C1 segment of cervical spinal cord (tissue), 14 donors: ENCODE results near the gene TRPC4AP.
A peak's percentile ranks its signal among the peaks of the same experiment; 100 is the strongest.
"Not testable (repeated sequence)": the region's sequence is repeated elsewhere in the genome, so short reads cannot be mapped to it uniquely, and the experiment has no call there.

ENCODE experiments used
- DNase-seq, 14 donors: peaks; one replicate each; lab custom pipeline; 2025; lab: John Stamatoyannopoulos, UW

TRPC4AP gene, protein sequence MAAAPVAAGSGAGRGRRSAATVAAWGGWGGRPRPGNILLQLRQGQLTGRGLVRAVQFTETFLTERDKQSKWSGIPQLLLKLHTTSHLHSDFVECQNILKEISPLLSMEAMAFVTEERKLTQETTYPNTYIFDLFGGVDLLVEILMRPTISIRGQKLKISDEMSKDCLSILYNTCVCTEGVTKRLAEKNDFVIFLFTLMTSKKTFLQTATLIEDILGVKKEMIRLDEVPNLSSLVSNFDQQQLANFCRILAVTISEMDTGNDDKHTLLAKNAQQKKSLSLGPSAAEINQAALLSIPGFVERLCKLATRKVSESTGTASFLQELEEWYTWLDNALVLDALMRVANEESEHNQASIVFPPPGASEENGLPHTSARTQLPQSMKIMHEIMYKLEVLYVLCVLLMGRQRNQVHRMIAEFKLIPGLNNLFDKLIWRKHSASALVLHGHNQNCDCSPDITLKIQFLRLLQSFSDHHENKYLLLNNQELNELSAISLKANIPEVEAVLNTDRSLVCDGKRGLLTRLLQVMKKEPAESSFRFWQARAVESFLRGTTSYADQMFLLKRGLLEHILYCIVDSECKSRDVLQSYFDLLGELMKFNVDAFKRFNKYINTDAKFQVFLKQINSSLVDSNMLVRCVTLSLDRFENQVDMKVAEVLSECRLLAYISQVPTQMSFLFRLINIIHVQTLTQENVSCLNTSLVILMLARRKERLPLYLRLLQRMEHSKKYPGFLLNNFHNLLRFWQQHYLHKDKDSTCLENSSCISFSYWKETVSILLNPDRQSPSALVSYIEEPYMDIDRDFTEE

DNA sequence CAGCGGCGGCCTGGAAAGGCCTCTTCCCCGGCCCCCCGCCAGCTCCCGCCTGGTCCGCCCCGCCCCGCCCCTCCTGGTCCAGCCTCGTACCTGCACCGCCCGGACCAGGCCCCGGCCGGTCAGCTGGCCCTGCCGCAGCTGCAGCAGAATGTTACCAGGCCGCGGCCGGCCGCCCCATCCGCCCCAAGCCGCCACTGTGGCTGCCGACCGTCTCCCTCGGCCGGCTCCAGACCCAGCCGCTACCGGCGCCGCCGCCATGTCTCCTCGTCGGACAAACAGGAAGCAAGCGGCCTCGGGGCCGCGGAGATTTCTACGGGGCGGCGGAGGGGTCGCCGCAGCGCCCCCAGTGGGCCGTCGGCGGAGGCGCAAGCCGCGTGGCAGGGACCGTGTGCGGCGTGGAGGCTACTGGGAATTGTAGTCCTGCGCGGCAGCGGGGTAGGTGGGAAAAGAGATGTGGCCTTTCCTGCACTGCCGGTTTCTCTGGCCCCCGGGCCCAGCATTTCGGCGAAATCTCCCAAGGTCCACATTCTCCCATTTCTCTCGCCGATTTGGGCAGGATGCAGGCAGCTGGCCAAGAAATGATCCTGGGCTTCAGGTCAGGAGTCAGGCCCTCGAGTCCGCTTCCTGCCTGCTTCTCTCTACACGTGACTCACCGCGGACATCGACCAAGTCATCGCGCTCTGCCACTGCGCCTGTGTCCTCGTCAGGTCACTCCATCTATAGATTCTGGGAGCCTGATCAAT, at the start of gene TRPC4AP:
Gene TRPC4AP, minus strand, starts transcription at position 284 of the 743 bp plus-strand sequence. Its CDS starts 26 bp downstream, at position 258.
- DNase-seq, result peak; percentile 47 to 97 (median 86)

DNA sequence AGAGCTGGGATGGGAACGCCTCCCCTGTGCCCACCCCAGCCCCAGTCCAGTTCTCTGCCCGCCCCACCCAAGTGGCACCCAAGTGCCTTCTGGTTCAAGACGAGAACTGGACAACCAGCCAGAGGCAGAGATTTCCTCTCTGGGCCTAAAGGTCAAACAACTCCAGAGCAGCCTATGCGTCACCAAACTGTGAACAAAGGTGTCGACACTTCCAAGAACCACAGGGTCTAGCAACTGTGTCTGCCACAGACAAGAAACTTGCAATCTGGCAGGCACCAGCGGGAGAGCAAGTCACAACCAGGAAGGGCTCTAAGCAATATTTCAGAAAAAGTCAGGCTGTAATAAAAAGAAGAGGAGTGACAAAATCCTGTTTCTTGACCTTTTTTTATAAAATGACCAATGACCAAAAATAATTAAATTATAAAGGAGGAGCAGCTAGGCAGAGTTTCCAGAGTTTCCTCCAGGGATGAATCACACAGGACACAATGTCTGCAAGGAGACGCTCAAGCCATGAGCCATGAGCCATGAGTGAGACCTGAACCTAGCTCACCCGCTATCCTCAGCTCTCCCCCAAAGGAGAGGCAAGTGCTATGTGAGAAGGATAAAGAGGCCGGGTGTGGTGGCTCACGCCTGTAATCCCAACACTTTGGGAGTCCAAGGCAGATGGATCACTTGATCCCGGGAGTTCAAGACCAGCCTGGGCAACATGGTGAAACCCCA, 43.4 kb upstream of the TRPC4AP start:
- DNase-seq, result peak in 2 of 14 donors; percentile 3 to 65

DNA sequence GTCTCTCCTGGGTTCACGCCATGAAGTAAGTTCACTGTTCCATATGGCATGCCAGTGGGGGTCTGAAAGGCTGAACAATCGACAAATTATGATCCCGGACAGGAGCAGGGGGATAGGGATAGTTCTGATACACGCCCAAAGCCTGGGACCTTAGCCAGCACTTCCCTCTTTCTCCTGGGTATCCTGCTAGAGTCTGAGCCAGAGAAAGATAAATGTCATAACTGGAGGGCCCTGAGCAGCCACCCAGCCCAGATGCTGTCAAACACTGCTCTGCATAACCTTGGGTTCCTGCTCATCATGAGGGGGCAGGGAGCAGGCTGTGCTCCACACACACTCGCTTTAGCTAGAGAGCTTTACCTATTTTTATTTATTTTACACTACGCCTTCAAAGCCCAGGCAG, 42.3 kb upstream of the TRPC4AP start:
- DNase-seq, result no peak

DNA sequence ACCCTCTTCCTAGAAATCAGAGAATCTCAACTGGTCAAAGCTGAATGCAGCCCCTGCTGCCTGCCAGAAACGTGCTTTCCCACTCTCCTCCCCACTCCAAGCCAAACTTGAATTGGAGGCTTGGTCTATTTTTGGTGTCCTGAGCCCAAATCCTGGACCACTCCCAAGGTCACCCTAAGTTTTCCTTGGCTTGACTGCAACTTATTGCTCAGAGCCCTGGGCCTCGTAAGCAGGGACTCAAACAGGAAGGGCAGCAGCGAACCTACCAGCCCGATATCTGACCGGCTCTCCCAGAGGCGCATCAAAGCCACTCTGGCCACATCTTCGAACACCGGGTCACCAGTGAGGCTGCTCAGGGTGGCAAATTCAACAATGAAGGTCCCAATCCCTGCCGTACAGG, 41.9 kb upstream of the TRPC4AP start:
- no peak for DNase-seq

DNA sequence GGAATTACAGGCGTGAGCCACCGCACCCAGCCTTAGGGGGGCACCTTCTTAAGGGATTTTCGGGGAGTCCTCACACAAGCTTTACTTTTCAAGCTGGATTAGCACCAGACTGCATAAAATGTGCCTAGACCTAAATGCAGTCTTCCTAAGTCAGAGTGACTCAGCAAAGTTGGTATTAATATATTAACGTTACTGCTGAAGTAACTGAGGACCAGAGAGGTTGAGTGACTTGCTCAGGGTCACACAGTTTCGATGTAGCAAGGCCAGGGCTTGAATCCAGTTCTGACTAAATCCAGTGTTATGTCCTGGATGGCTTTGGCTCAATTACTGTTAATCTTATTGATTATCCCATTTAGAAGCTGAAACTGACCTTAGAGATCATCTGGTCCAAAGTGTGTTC, 41.1 kb upstream of the TRPC4AP start:
- no peak for DNase-seq

DNA sequence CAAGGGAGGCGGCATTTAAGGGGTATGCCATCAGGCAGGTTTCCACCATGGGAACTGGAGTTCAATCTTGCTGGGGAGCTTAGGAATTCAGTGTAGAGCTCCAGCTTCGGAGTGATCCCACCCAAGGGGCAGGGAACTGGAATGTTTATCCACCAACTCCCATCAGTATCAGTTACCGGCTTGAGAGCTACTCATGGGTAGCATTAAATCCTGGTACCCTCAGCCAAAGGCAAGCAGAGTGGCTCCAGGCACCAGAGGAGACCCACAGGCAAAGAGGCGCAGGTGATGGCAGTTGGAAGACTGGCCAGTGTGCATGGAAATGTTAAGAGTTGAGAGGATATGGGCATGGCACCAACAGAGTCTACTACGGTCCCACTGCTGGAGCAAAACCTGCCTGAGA, 40.4 kb upstream of the TRPC4AP start:
- no peak for DNase-seq

DNA sequence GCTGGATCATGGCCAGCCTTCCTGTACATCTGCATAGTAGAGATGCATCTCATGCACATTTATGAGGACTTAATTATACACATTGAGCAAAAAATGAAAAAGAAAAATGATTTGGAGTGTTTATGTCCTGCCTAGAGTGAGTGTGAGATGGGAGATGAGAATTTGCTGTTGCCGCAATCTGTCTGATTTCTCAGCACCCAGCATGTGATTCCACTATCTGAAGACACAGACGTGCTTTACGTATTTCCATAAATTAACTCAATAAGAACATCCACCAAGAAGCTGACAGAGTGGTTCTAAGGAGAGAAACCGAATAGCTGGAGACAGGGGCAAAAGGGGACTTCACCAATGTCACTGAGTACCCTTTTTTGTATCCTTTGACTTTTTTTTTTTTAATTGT, 39.3 kb upstream of the TRPC4AP start:
- no peak for DNase-seq

DNA sequence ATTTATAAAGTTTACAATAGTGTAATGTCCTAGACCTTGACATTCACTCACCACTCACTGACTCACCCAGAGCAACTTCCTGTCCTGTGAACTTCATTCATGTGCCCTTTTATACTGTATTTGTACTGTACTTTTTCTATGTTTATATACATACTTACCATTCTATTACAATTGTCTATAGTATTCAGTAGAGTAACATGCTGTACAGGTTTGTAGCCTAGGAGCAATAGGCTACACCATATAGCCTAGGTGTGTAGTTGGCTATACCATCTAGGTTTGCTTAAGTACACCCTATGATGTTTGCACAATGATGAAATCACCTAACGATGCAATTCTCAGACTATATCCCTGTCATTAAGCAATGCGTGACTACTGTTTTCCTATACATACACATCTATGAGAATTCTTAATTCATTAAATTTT, 37.1 kb upstream of the TRPC4AP start:
- DNase-seq, result no peak

DNA sequence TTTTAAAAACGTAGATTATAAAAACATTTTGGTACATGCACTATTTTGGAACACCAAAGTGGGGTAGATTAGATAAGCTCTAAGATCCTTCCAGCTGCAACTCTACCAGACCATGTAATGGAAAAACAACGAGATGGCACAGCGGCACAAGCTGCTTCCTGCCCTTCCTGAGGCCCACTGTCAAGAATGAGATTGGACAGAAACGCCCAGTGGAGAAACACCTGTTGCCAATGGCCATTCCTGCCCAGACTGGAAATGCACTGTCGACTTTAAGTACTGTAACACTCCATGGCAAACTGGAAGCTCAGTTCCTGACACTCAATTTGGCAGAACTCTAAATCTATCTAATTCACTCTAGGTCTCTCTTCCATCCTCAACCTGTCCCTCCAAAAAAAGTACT, 33.1 kb upstream of the TRPC4AP start:
- DNase-seq, result no peak

DNA sequence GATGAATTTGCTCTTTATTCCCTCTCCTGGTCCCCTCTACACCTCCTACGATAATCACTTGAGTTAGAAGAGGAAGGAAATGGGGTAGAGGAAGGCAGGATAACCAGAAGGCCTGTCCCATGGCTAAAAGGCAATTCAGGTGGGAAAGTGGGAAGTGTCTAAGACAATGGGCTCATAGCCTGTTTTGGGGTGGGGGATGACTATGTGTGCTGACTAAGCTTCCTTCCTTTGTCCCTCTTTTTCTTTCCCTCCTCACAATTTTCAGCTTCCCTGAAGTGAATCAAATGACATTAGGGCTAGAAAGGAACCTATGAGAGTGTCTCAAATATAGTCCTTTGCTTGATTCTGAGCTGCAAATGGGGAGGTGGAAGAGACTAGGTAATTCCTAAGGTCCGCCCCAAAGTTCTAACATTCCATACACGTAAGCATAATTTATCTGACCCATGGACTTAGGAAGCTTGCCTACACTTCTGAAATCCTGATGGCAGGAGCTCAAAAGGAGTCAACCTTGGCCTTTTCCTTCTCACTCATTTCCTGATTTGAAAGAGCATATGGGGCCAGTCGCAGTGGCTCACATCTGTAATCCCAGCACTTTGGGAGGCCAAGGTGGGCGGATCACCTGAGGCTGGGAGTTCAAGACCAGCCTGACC, 30.3 kb upstream of the TRPC4AP start:
- DNase-seq, result no peak

DNA sequence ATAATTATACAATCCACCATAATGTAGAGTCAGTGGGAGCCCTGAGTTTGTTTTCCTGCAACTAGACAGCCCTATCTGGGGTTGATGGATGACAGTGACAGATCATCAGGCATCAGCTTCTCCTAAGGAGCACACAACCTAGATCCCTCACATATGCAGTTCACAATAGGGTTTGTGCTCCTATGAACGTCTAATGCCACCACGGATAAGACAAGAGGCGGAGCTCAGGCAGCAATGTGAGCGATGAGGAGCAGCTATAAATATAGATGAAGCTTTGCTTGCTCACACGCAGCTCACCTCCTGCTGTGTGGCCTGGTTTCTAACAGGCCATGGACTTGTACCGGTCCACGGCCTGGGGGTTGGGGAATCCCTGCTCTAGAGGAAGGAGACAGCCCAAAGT, 28.6 kb upstream of the TRPC4AP start:
- DNase-seq, result peak in 1 of 14 donors; percentile 26

DNA sequence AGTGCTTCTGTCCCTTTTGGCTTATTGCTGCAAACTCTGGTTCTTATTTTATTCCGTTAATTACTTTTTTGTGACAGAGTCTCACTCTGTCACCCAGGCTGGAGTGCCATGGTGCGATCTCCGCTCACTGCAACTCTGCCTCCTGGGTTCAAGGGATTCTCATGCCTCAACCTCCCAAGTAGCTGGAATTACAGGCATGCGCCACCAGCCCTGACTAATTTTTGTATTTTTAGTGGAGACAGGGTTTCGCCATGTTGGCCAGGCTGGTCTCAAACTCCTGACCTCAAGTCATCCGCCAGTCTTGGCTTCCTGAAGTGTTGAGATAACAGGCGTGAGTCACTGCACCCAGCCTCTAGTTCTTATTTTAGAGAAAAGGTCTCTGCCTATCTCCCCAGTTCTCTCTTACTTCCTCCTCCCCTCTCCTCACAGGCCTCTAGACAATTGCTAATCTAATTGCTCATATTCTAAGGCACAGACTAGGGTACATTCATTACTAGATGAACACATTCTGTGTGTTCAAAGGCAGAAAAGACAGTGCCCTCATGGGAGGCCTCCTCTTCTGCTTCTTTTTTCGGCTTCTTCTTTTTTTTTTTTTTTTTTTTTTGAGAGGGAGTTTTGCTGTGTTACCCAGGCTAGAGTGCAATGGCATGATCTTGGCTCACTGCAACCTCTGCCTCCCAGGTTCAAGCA, 27.6 kb upstream of the TRPC4AP start:
- no peak for DNase-seq

DNA sequence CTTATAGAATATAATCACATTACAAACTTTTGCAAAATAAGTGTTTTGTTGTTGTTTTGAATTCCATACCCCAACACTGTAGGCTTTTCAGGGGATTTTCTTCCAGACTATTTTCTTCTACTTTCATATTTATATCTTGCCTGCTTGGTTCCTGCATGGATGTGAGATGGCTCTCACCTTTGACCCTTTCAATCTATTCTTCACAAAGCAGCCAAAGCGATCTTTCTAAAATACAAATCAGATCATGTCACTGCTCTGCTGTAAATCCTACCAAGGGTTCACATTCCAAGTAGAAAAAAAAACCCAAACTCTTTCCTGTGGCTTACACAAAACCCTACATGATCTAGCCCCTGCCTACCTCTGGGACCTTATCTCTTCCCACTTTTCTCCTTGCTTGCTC, 25.0 kb upstream of the TRPC4AP start:
- no peak for DNase-seq

DNA sequence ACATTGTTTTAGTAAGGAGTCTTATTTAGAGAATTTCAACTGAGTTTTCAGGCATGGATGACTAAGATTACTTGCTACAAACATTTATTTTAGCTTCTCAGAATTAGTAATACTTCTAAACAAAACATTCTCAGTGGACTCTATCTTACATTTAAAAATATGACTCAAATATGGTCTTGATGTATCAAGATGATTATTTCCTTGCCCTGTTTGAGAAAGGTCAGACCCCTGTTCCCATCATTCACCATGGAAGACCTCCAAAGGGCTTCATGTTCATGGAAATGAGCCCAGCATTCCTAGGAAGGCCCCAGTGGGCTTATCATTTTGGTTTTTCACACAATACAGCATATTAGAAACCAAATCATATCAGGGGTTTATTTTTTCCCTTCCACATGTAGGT, 24.6 kb upstream of the TRPC4AP start:
- no peak for DNase-seq

DNA sequence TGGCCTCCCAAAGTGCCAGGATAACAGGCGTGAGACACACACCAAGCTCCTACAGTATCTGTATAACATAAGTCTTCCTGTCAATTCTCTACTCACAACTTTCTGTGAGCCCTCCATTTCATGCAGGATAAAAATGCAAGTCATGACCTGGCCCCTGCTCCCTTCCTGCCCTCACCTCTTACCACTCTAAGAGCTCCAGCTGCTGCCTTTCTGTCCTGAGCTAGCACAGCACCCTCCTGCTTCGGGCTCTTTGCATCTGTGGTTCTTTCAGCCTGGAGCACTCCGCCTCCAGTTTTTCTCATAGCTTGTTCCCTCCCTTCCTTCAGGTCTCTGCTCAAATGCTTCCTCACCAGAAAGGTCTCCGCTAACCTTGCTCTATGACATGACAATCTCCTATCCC, 23.7 kb upstream of the TRPC4AP start:
- no peak for DNase-seq

DNA sequence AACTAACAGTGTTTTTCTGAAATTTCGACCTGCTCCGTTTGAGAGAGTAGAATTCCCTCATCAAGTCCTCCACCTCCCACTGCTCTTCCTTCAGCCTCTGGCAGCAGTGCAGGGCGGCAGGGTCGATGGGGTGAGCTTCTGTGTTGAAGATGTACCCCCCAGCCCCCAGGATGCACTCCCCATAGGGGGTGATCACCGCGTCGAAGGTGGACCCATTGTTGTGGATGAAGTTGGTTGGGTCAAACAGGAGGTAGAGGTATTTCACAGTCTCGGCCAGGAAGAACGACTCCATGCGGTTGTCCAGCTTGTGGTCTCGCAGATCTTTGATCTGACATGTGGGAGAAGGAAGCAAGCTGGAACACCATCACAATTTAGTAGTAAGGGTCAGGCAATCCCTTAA, 23.0 kb upstream of the TRPC4AP start:
- DNase-seq, result no peak

DNA sequence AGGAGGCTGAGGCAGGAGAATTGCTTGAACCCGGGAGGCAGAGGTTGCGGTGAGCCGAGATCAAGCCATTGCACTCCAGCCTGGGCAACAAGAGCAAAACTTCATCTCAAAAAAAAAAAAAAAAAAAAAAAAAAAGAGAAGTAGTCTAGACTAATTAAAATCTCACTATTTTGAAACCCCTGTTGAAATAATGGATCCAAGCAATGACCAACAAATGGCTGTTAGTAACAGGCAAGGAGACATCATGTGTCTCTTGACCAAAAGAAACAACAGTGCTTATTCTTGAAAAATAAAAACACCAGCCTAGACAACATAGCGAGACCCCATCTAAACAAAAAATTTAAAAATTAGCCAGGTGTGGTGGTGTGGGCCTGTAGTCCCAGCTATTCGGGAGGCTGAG, 19.7 kb upstream of the TRPC4AP start:
- DNase-seq, result not testable (repeated sequence)

DNA sequence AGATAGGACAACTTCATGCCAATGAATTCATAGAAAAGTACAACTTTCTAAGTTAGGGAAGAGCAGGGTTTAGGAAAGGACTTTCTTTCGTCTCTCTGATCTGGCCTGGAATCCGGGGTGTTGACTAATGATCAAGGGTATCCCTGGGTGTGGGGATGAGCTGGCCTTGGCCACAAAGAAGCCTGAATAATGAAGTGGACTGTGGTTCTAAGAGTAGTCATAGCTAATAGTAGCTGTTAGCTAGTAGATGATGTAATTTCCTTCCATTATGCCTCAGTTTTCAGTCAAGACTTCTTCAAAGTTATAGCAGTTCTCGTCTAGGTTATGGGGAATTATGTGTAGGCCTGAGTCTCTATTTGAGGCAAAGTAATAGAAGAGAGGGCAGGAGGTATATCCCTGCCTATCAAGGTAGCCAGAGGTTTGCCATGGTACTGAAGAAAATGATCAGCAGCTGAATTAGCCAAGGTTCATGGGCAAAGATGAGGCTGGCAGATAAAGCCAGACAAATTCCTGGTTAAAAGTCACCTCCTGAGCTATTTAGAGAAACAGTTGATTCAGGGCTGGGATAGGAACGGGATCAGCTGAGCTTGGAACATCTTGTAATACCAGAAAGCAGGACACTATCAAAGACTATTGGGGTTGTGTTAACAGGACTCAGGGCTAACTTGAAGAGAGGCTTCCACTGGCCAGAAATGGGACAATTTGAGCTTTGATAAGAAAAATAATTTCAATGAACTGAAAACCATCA, 18.7 kb upstream of the TRPC4AP start:
- no peak for DNase-seq

DNA sequence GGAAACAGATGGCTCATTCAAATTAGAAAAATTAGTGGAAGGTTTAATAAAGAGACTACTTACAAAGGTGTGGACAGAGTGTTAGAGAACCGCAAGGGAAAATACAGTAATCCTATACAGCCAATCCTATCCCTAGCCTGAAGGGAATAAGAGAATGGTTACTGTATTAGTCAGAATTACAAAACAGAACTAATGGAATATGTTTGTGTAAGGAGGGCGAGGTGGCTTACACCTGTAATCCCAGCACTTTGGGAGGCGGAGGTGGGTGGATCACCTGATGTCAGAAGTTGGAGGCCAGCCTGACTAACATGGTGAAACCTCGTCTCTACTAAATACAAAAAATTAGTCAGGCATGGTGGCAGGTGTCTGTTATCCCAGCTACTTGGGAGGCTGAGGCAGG, 16.3 kb upstream of the TRPC4AP start:
- DNase-seq, result no peak
